Spinal cord (tissue), 10 donors: ENCODE data around the gene ZNF117. TPM values are rescaled to one million over a fixed set of nuclear protein-coding genes. Genes with fewer than 3 reads are reported as not detected.
"Not testable (repeated sequence)": the region's sequence is repeated elsewhere in the genome, so short reads cannot be mapped to it uniquely, and the experiment has no call there.

Experiments used
- DNase-seq, 6 donors: peaks; one replicate each; pipeline versions ENCODE4 v3.0.0 to v3.0.0-alpha.2; 2013 to 2015; ENCODE audit warnings: low spot score in 6 of 6, low read depth in 4 of 6
- H3K27ac ChIP-seq: one replicate; pipeline ENCODE4 v1.5.1; 2013; ENCODE audit warnings: low read depth, low read length, control low read depth
- H3K27me3 ChIP-seq: one replicate; pipeline ENCODE4 v1.6.1; 2013; ENCODE audit warnings: low read length; ENCODE audit not compliant: control insufficient read depth, insufficient read depth
- H3K36me3 ChIP-seq: one replicate; pipeline ENCODE4 v1.6.1; 2013; ENCODE audit warnings: low read length; ENCODE audit not compliant: control insufficient read depth, insufficient read depth
- H3K4me1 ChIP-seq: one replicate; pipeline ENCODE4 v1.6.1; 2013; ENCODE audit warnings: low read length; ENCODE audit not compliant: control insufficient read depth, insufficient read depth
- H3K4me3 ChIP-seq: one replicate; pipeline ENCODE4 v1.5.1; 2013; ENCODE audit warnings: low read depth, low read length, control low read depth
- H3K9me3 ChIP-seq: one replicate; pipeline ENCODE4 v1.6.1; 2013; ENCODE audit warnings: low read length; ENCODE audit not compliant: control insufficient read depth, insufficient read depth
- WGBS: methylation state at CpG from one replicate; pipeline ENCODE4 v1.1.5; 2013; ENCODE audit warnings: missing lambda C conversion rate; ENCODE audit not compliant: insufficient coverage; 5-methylcytosine and 5-hydroxymethylcytosine counted together
- long read RNA-seq, 4 donors: transcript quantifications; one replicate each; lab custom pipeline, GENCODE V29; 2026
- polyA plus RNA-seq, 2 donors: library from polyadenylated mRNA; unstranded; fragments of 120-200 nt; gene quantifications; one replicate each; pipeline ENCODE4 v1.2.1, GENCODE V29; 2013; ENCODE audit not compliant: insufficient read length in 2 of 2
- total RNA-seq, 2 donors: library from RNA; depleted of rRNA in 1 of 2; stranded (reverse); fragments of 120-200 nt in 1 of 2; fragments of >200 nt in 1 of 2; gene quantifications; one replicate each; pipeline versions ENCODE4 v1.2.3 to v1.2.4, GENCODE V29; 2013 to 2014
- donor health status: healthy.

The ZNF117 gene
- total RNA-seq (10 to 100 TPM; 24.9 to 32.4 TPM), polyA plus RNA-seq (10 to 100 TPM; 28.2 to 32.9 TPM)
- long read RNA-seq, donor 1, full-length matches to known transcripts = 5 of 32 reads
- long read RNA-seq, donor 1, partial matches to known transcripts = 22 of 32 reads
- long read RNA-seq, donor 1, other reads (novel, unspliced or antisense) = 5 of 32 reads
- long read RNA-seq, donor 2, partial matches to known transcripts = 7 of 9 reads
- long read RNA-seq, donor 2, other reads (novel, unspliced or antisense) = 0 of 9 reads
- long read RNA-seq, donor 3 = 0 reads
- long read RNA-seq, donor 4, full-length matches to known transcripts = 6 of 19 reads
- long read RNA-seq, donor 4, partial matches to known transcripts = 13 of 19 reads
- long read RNA-seq, donor 4, other reads (novel, unspliced or antisense) = 0 of 19 reads

- peaks cover 9% of the 10 kb centered on the region for H3K9me3 ChIP-seq
- peaks cover 3% of the 10 kb centered on the region for H3K36me3 ChIP-seq
- no peak for DNase-seq
- H3K27me3 ChIP-seq = no peaks in the 10 kb centered on the region
- WGBS = 100% methylated on average over 1 of the region's 4 CpGs
- H3K4me1 ChIP-seq = no peaks in the 10 kb centered on the region
- no peak within 1 kb of the TSS for H3K27ac ChIP-seq
- no peak within 1 kb of the TSS for H3K4me3 ChIP-seq
Measured at GRCh38 chr7:64990936-64991335, at the start of gene ZNF117. TSS of gene ZNF117 (minus strand) at chr7:64991036.

- WGBS = 0% methylated on average over 34 of the region's 35 CpGs
- DNase-seq = peak; percentile 5 to 59 (median 15)
- not testable (repeated sequence) for H3K4me1 ChIP-seq, H3K27me3 ChIP-seq, H3K9me3 ChIP-seq, H3K27ac ChIP-seq, H3K36me3 ChIP-seq
- peak overlapping the region; percentile 53 for H3K4me3 ChIP-seq
Measured at GRCh38 chr7:65038767-65039166, 47.9 kb upstream of the ZNF117 start.

GRCh38 chr7:65037740-65038688 lies 47.2 kb upstream of the ZNF117 start:
- H3K4me1 ChIP-seq = no peaks in the 10 kb centered on the region
- H3K27me3 ChIP-seq = no peaks in the 10 kb centered on the region
- no peaks in the 10 kb centered on the region for H3K9me3 ChIP-seq
- WGBS = 2% methylated on average over 52 of the region's 92 CpGs
- peak; percentile 61 to 98 (median 86) for DNase-seq
- H3K36me3 ChIP-seq = no peaks in the 10 kb centered on the region
- H3K4me3 ChIP-seq = peak overlapping the region; percentile 54
- H3K27ac ChIP-seq = peak overlapping the region; percentile 45

DNA sequence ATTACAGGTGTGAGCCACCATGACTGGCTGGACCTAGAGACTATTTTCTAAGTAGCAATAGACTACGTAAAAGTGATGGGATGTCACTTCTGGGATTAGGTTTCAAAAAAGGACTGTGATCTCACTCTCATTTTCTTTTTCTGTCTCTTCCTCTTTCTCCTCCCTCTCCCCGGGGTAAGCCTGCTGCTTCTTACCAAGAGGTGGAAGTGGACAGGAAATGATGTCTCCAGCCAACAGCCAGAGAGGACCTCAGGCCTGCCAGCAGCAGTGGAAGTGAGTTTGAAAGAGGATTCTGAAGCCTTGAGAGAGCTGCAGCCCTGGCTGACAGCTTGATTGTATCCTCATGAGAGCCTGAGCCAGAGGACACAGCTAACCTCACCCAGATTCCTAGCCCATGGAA lies 45.7 kb upstream of the ZNF117 start:
- not testable (repeated sequence) for H3K36me3 ChIP-seq, H3K9me3 ChIP-seq, H3K4me3 ChIP-seq, H3K4me1 ChIP-seq, H3K27ac ChIP-seq, H3K27me3 ChIP-seq
- DNase-seq = peak in 1 of 6 donors; percentile 6
- WGBS = no CpG with 5 or more reads among the region's 2 CpGs

GRCh38 chr7:65035469-65035868 lies 44.6 kb upstream of the ZNF117 start:
- not testable (repeated sequence) for H3K36me3 ChIP-seq, H3K9me3 ChIP-seq, H3K27ac ChIP-seq, H3K4me1 ChIP-seq, H3K27me3 ChIP-seq, DNase-seq, H3K4me3 ChIP-seq

DNA sequence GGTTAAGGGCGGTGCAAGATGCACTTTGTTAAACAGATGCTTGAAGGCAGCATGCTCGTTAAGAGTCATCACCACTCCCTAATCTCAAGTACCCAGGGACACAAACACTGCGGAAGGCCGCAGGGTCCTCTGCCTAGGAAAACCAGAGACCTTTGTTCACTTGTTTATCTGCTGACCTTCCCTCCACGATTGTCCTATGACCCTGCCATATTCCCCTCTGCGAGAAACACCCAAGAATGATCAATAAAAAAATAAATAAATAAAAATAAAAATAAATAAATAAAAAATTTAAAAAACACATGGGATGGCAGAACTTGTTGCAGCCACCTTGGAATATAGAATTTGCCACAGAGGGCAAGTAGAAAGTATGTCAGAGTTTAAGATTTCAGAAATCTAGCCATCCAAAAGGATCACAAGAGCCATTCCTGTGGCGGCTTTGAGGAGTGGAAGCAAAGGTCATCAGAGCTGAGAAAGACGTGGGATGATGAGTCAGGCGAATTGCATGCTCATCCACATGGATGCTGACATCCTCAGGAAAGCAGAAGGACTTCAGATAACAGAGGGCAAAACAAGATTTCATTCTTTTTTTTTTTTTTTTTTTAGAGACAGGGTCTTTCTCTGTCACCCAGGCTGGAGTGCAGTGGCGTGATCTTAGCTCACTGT lies 43.4 kb upstream of the ZNF117 start:
- H3K4me3 ChIP-seq, DNase-seq, H3K9me3 ChIP-seq, H3K4me1 ChIP-seq, H3K27ac ChIP-seq, H3K36me3 ChIP-seq, H3K27me3 ChIP-seq: not testable (repeated sequence)
- WGBS = 100% methylated on average over 3 of the region's 10 CpGs

- H3K27ac ChIP-seq, H3K4me3 ChIP-seq, H3K4me1 ChIP-seq, H3K27me3 ChIP-seq, DNase-seq, H3K9me3 ChIP-seq, H3K36me3 ChIP-seq: not testable (repeated sequence)
- WGBS = 94% methylated on average over 13 of the region's 30 CpGs
Measured at GRCh38 chr7:65033391-65033790, 42.6 kb upstream of the ZNF117 start.

GRCh38 chr7:65025023-65025422 lies 34.2 kb upstream of the ZNF117 start:
- not testable (repeated sequence) for H3K27ac ChIP-seq, H3K36me3 ChIP-seq, H3K4me1 ChIP-seq, H3K9me3 ChIP-seq, DNase-seq, H3K4me3 ChIP-seq, H3K27me3 ChIP-seq

DNA sequence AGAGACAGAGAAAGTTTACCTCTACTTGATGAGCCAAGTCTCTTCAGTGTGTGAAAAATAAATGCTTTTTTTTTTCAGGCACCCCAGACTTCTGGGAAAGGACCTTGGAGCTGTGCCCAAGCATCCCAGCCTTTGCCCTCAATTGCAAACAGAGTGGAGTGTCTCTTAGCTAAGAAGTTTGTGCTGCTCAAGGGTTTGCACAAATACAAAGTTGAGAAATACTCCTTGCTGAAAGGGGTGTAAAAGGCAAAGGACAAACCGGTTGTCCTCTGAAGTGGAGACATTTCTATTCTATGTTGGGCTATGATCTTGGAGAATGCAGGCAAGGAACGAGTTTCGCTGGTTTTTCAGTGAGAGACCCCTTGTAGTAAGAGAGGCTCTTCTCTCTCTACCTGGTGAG lies 30.1 kb upstream of the ZNF117 start:
- not testable (repeated sequence) for H3K9me3 ChIP-seq, H3K4me3 ChIP-seq, H3K4me1 ChIP-seq, H3K36me3 ChIP-seq, H3K27ac ChIP-seq, H3K27me3 ChIP-seq
- WGBS = no CpG with 5 or more reads among the region's 3 CpGs
- DNase-seq = peak in 1 of 6 donors; percentile 13
